ENCODE measurements around the gene PLGRKT. TPM values are rescaled to one million over a fixed set of nuclear protein-coding genes. Genes with fewer than 3 reads are reported as not detected.
"Not testable (repeated sequence)": the region's sequence is repeated elsewhere in the genome, so short reads cannot be mapped to it uniquely, and the experiment has no call there.

The PLGRKT gene
- total RNA-seq, 2 donors from 2014 or later, result 17.4 to 23.5 TPM

- H3K36me3 Mint-ChIP-seq (ENCODE audit: low read depth), result peaks cover 23% of the 10 kb centered on the region
- H3K27me3 Mint-ChIP-seq, result no peaks in the 10 kb centered on the region
- H3K27ac Mint-ChIP-seq, result peak overlapping the region; percentile 12
- no peaks in the 10 kb centered on the region for H3K9me3 ChIP-seq (ENCODE audit: control insufficient read depth, low read length, poor library complexity, severe bottlenecking)
- no peak overlapping the region for H3K4me3 Mint-ChIP-seq
- H3K4me1 Mint-ChIP-seq, result peaks cover 19% of the 10 kb centered on the region
- no peak for DNase-seq
- ATAC-seq, result no peak
These were observed 19.2 kb downstream of the PLGRKT start for GRCh38 chr9:5418481-5418880.

GRCh38 chr9:5416953-5417352, 20.8 kb downstream of the PLGRKT start:
- no peaks in the 10 kb centered on the region for H3K9me3 ChIP-seq (ENCODE audit: control insufficient read depth, low read length, poor library complexity, severe bottlenecking)
- Mint-ChIP-seq H3K4me1 (peaks cover 18% of the 10 kb centered on the region), H3K36me3 (ENCODE audit: low read depth) (peaks cover 23% of the 10 kb centered on the region), H3K4me3 (no peak overlapping the region), H3K27ac (no peak overlapping the region), H3K27me3 (no peaks in the 10 kb centered on the region)
- ATAC-seq (no peak), DNase-seq (no peak)

DNA sequence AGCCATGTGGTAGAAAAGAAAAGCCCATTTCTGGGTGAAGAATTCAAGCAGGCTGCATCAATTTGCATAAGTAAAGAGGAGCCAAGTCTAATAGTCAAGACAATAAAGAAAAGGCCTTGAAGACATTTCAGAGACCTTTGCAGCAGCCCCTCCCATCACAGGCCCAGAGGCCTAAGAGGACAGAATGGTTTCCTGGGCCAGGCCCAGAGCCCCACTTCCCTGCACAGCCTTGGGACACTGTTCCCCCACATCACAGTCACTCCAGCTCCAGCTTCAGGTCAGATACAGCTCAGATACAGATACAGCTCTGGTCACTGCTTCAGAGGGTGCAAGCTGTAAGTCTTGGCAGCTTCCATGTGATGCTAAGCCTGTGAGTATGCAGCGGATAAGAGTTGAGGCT, 29.1 kb downstream of the PLGRKT start:
- DNase-seq (no peak), ATAC-seq (no peak)
- Mint-ChIP-seq H3K4me3 (no peak overlapping the region), H3K36me3 (ENCODE audit: low read depth) (peaks cover 4% of the 10 kb centered on the region), H3K27me3 (no peaks in the 10 kb centered on the region), H3K27ac (no peak overlapping the region), H3K4me1 (no peaks in the 10 kb centered on the region)
- no peaks in the 10 kb centered on the region for H3K9me3 ChIP-seq (ENCODE audit: control insufficient read depth, low read length, poor library complexity, severe bottlenecking)

DNA sequence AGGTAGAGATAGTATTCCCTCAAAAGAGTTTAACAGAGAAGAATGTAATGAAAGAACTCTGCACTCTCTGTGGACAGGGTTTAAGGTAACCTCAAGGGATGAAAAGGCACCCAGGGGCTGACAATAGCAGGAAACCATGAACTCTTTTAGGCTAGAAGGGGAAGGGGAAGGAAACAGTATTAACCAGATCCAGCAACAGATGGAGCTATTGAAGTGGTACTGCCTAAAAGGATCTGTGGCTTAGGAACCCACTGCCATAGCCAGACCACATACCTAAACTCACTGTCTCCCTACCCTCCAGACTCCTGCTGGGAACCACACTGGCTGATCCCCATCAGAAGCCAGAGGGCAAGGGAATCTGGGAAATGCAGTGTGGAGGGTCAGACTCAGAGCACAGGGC, 35.5 kb downstream of the PLGRKT start:
- Mint-ChIP-seq H3K27ac (peak overlapping the region; percentile 80), H3K4me3 (peak overlapping the region; percentile 56), H3K36me3 (ENCODE audit: low read depth) (peaks cover 5% of the 10 kb centered on the region), H3K4me1 (peaks cover 15% of the 10 kb centered on the region), H3K27me3 (no peaks in the 10 kb centered on the region)
- ATAC-seq (no peak), DNase-seq (no peak)
- H3K9me3 ChIP-seq (ENCODE audit: control insufficient read depth, low read length, poor library complexity, severe bottlenecking), result no peaks in the 10 kb centered on the region

DNA sequence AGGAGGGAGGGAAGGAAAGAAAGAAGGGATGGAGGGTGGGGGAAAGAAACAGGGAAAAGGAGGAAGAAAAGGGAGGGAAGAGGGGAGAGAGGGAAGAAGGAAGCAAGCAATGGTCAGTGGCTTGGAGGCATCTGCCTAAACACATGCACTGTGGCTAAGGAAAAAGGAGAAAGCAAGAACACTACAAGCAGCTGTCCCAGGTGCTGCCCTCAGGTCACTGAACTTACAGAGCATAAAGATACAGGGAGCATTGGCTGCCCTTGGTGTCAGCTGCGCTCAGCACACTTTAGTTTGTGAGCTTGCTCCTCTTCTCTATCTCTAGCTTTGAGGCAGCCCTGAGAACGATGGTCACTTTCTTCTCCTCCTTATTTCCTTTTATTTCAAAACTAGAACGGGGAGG, 40.2 kb downstream of the PLGRKT start:
- not testable (repeated sequence) for H3K36me3 Mint-ChIP-seq (ENCODE audit: low read depth); H3K27ac Mint-ChIP-seq; ATAC-seq; DNase-seq; H3K27me3 Mint-ChIP-seq; H3K9me3 ChIP-seq (ENCODE audit: control insufficient read depth, low read length, poor library complexity, severe bottlenecking); H3K4me3 Mint-ChIP-seq
- peaks cover 15% of the 10 kb centered on the region for H3K4me1 Mint-ChIP-seq

GRCh38 chr9:5395428-5395827, 42.3 kb downstream of the PLGRKT start:
- DNase-seq, result no peak
- Mint-ChIP-seq H3K27ac (no peak overlapping the region), H3K36me3 (ENCODE audit: low read depth) (no peaks in the 10 kb centered on the region), H3K4me1 (peaks cover 10% of the 10 kb centered on the region), H3K27me3 (no peaks in the 10 kb centered on the region), H3K4me3 (no peak overlapping the region)
- ATAC-seq, result no peak
- H3K9me3 ChIP-seq (ENCODE audit: control insufficient read depth, low read length, poor library complexity, severe bottlenecking), result no peaks in the 10 kb centered on the region

GRCh38 chr9:5393976-5394375, 43.7 kb downstream of the PLGRKT start:
- not testable (repeated sequence) for DNase-seq; H3K27me3 Mint-ChIP-seq; H3K4me3 Mint-ChIP-seq; H3K27ac Mint-ChIP-seq; ATAC-seq; H3K9me3 ChIP-seq (ENCODE audit: control insufficient read depth, low read length, poor library complexity, severe bottlenecking); H3K36me3 Mint-ChIP-seq (ENCODE audit: low read depth)
- H3K4me1 Mint-ChIP-seq, result peaks cover 17% of the 10 kb centered on the region

DNA sequence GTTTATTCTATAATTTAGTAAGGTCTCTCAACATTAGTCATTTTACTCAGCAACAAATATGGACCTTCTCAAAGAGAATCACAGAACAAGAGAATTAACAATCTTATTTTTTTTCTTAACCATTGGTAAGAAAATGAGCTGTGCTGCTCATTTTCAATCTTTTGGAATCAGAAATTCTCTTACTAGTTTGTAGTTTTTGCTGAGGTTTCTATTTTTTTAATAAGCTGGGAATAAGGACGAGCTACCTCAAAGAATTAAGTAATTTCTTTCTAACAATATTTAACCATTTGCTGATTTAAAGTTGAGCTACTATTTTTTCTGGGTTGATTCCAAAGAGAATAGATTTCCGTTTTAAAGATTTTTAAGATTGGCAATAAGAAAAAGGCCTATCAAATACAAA, 44.2 kb downstream of the PLGRKT start:
- Mint-ChIP-seq H3K27me3 (no peaks in the 10 kb centered on the region), H3K4me1 (peaks cover 19% of the 10 kb centered on the region), H3K36me3 (ENCODE audit: low read depth) (peaks cover 3% of the 10 kb centered on the region), H3K27ac (no peak overlapping the region), H3K4me3 (no peak overlapping the region)
- ATAC-seq, result no peak
- no peak for DNase-seq
- H3K9me3 ChIP-seq (ENCODE audit: control insufficient read depth, low read length, poor library complexity, severe bottlenecking), result no peaks in the 10 kb centered on the region

DNA sequence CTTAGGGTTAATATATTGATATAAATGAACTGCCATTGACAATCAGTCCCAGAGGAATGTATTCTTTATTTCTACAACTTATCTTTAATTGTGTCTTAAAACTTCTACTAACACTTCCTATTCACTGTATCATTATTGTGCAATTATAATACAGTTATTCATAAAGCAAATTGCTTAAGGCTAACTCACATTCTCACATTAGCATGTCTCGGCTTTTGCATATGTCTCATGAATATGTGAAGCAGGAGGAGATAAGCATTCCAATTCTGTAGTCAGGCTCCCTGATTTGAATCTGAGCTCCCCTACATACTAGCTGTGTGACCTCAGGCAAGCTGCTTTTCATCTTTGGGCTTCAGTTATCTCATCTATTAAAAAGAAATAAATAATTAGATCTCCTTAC, 45.4 kb downstream of the PLGRKT start:
- Mint-ChIP-seq H3K27ac (no peak overlapping the region), H3K27me3 (no peaks in the 10 kb centered on the region), H3K4me3 (no peak overlapping the region), H3K4me1 (peaks cover 21% of the 10 kb centered on the region), H3K36me3 (ENCODE audit: low read depth) (peaks cover 6% of the 10 kb centered on the region)
- H3K9me3 ChIP-seq (ENCODE audit: control insufficient read depth, low read length, poor library complexity, severe bottlenecking), result no peaks in the 10 kb centered on the region
- no peak for ATAC-seq
- no peak for DNase-seq

GRCh38 chr9:5389109-5389732, 48.5 kb downstream of the PLGRKT start:
- no peak for ATAC-seq
- peaks cover 9% of the 10 kb centered on the region for H3K36me3 Mint-ChIP-seq (ENCODE audit: low read depth)
- H3K27ac Mint-ChIP-seq, result no peak overlapping the region
- H3K4me3 Mint-ChIP-seq, result no peak overlapping the region
- H3K27me3 Mint-ChIP-seq, result no peaks in the 10 kb centered on the region
- DNase-seq, result no peak
- H3K4me1 Mint-ChIP-seq, result peaks cover 29% of the 10 kb centered on the region
- no peaks in the 10 kb centered on the region for H3K9me3 ChIP-seq (ENCODE audit: control insufficient read depth, low read length, poor library complexity, severe bottlenecking)

- Mint-ChIP-seq H3K36me3 (ENCODE audit: low read depth) (peaks cover 9% of the 10 kb centered on the region), H3K4me3 (no peak overlapping the region), H3K27me3 (no peaks in the 10 kb centered on the region), H3K27ac (peak overlapping the region; percentile 10), H3K4me1 (peaks cover 31% of the 10 kb centered on the region)
- DNase-seq, result no peak
- no peaks in the 10 kb centered on the region for H3K9me3 ChIP-seq (ENCODE audit: control insufficient read depth, low read length, poor library complexity, severe bottlenecking)
- ATAC-seq, result no peak
These were observed 49.5 kb downstream of the PLGRKT start for GRCh38 chr9:5388026-5388819.

GRCh38 chr9:5384436-5384835, 53.3 kb downstream of the PLGRKT start:
- Mint-ChIP-seq H3K4me3 (no peak overlapping the region), H3K27ac (peak overlapping the region; percentile 47), H3K27me3 (no peaks in the 10 kb centered on the region), H3K36me3 (ENCODE audit: low read depth) (peaks cover 18% of the 10 kb centered on the region), H3K4me1 (peaks cover 28% of the 10 kb centered on the region)
- DNase-seq, result no peak
- ATAC-seq, result no peak
- H3K9me3 ChIP-seq (ENCODE audit: control insufficient read depth, low read length, poor library complexity, severe bottlenecking), result no peaks in the 10 kb centered on the region

GRCh38 chr9:5382479-5382878, 55.2 kb downstream of the PLGRKT start:
- H3K36me3 Mint-ChIP-seq (ENCODE audit: low read depth), result peaks cover 12% of the 10 kb centered on the region
- no peaks in the 10 kb centered on the region for H3K9me3 ChIP-seq (ENCODE audit: control insufficient read depth, low read length, poor library complexity, severe bottlenecking)
- DNase-seq (no peak), ATAC-seq (no peak)
- peak overlapping the region; percentile 3 for H3K27ac Mint-ChIP-seq
- H3K4me1 Mint-ChIP-seq, result peaks cover 18% of the 10 kb centered on the region
- H3K27me3 Mint-ChIP-seq, result no peaks in the 10 kb centered on the region
- H3K4me3 Mint-ChIP-seq, result no peak overlapping the region

Data from T-helper 17 cell (primary cell).